Heart left ventricle (tissue), 16 donors: ENCODE measurements around the gene TAGAP. TPM values are rescaled to one million over a fixed set of nuclear protein-coding genes. Genes with fewer than 3 reads are reported as not detected.
A peak's percentile ranks its signal among the peaks of the same experiment; 100 is the strongest.

Experiments used
- ATAC-seq, 4 donors: fragments of 200-7000 bp; cut with Tn5 transposase; one replicate each; pipeline ENCODE4 v1.9.1; 2020 to 2022; ENCODE audit warnings: moderate library complexity in 4 of 4, mild to moderate bottlenecking in 3 of 4, moderate number of reproducible peaks in 1 of 4
- DNase-seq, 5 donors: peaks; one replicate each; pipeline ENCODE4 v3.0.0-alpha.2; 2020
- H3K27ac ChIP-seq, 12 donors: fragments of 200-600 bp; sonication (generic) in 4 of 12; one replicate each; pipeline versions ENCODE4 v1.5.0 to v1.8.0; 2016 to 2022; ENCODE audit warnings: mild to moderate bottlenecking in 2 of 12
- H3K27me3 ChIP-seq, 9 donors: fragments of 200-600 bp; sonication (generic) in 2 of 9; one replicate each; pipeline versions ENCODE4 v1.5.1 to v1.8.0; 2016 to 2022; ENCODE audit warnings: mild to moderate bottlenecking in 3 of 9
- H3K36me3 ChIP-seq, 9 donors: fragments of 200-600 bp; sonication (generic) in 2 of 9; one replicate each; pipeline versions ENCODE4 v1.5.0 to v1.8.0; 2018 to 2022; ENCODE audit warnings: mild to moderate bottlenecking in 2 of 9
- H3K4me1 ChIP-seq, 12 donors: fragments of 200-600 bp; sonication (generic) in 4 of 12; one replicate each; pipeline versions ENCODE4 v1.5.0 to v1.8.0; 2016 to 2022; ENCODE audit warnings: mild to moderate bottlenecking in 3 of 12
- H3K4me3 ChIP-seq, 12 donors: fragments of 200-600 bp; sonication (generic) in 4 of 12; one replicate each; pipeline versions ENCODE4 v1.5.0 to v1.8.0; 2017 to 2022; ENCODE audit warnings: mild to moderate bottlenecking in 9 of 12, moderate library complexity in 4 of 12
- H3K9me3 ChIP-seq, 12 donors: fragments of 200-600 bp; sonication (generic) in 4 of 12; one replicate each; pipeline versions ENCODE4 v1.5.0 to v1.8.0; 2016 to 2022; ENCODE audit warnings: mild to moderate bottlenecking in 1 of 12
- CTCF ChIP-seq, 12 donors: fragments of 200-600 bp; sonication (generic) in 4 of 12; IDR thresholded peaks; one replicate each; pipeline versions ENCODE4 v1.5.0 to v1.8.0; 2018 to 2022; ENCODE audit warnings: antibody characterized with exemption in 12 of 12, mild to moderate bottlenecking in 5 of 12
- POLR2A ChIP-seq, 2 donors: fragments of 450-650 bp; IDR thresholded peaks; one replicate each; pipeline ENCODE4 v1.6.1; 2017; ENCODE audit warnings: antibody characterized with exemption in 2 of 2, mild to moderate bottlenecking in 2 of 2, moderate library complexity in 2 of 2
- WGBS, 4 donors: extraction: QIAGEN DNeasy Blood & Tissue Kit in 2 of 4; methylation state at CpG; one replicate each; pipeline versions ENCODE4 v1.1.5 to v1.1.7; 2013 to 2018; 5-methylcytosine and 5-hydroxymethylcytosine counted together
- intact Hi-C, 10 donors: fragments of 100-400 bp; cut with DNase I; formaldehyde crosslinking; loops; one replicate each; pipeline versions ENCODE4 v1.11.1 to v1.14.2; 2022
- polyA plus RNA-seq, 2 donors: library from polyadenylated mRNA; stranded (reverse); fragments of 200-250 nt; gene quantifications; one replicate each; pipeline ENCODE4 v1.2.3, GENCODE V29; 2013
- total RNA-seq, 9 donors: library from RNA; depleted of rRNA in 2 of 9; stranded (reverse); fragments of >200 nt in 2 of 9; fragmentation: NEBNext Ultra II Directional in 3 of 9; extraction: Animal tissue kit (Norgen Biotek cat#: 25700) in 3 of 9; gene quantifications; one replicate each; pipeline versions ENCODE4 v1.1.0 to v1.2.4, GENCODE V29; 2016 to 2023
- donor health status: ischemic (EF 13 %, LVEDD 7.1; RV severe dilation, severe dysfunction).
- donor health status: healthy with polysubstance abuse.
- donor health status: DM: no; HTN: yes; CAD: no.
- donor health status: DM: no; HTN: no; CAD: no.
- donor health status: ischemic (EF 25% LVEDD 6.9; RV normal size, moderate dysfunction).
- donor health status: ischemic (EF 25% LVEDD 5.7; RV mildly dilated, moderate dysfunction).
- donor health status: healthy.
- donor health status: DM: yes; HTN: yes; CAD: no.
- donor health status: ischemic (EF 35%, LVEDD 5.7; RV mildly dilated, moderate dysfunction).
- donor health status: nonischemic (EF 11% LVEDD 7.7; RV severe dilation, severe dysfunction).
- donor health status: DM: yes; HTN: yes; CAD: no.
- donor health status: PGD.
- donor health status: ischemic (EF 29% LVEDD 5.4; RV normal size, mild dysfunction).
- donor health status: nonischemic (EF 23%, LVEDD 6.1; RV moderate dilation, normal function).

TAGAP gene
- total and polyA plus RNA-seq, 11 donors: 0.23 to 9.3 (median 1.3) TPM

DNA sequence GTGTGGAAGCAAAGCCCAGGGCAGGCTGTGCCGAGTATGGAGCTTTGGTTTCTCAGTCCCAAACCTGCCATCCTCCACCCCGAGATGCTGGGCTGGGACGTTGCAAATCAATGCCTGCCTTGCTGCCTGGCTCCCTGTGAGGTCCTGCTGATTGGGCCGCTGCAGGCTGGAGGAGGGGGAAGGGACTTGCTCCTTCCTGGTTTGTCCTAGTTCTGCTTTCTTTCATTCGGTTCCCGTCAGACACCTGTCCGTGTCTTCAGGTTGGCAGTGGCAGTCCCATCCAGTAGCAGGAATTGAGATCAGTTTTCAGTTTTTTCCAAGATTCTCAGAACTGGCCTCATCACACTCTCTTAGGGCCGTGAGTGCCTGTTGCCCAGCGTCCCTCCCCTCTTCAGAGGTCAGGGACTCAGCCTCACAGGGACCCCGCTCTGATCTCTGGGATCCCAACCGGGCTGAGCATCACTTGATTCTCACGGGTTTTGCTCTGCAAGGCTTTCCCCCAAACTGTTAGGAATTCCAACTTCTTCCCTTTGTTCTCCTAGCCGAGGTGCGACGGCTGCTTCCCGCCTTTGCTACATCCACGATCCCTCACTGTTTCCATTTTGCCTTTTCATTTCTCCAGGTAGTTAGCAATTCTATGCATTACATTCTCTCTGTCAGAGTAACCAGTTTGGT lies 24.2 kb upstream of the TAGAP start:
- peak in 1 of 5 donors; percentile 26 for DNase-seq
- ATAC-seq: no peak
- Histone ChIP-seq H3K4me3 (no peak overlapping the region), H3K4me1 (peaks cover 0 to 10% (median 0%) of the 10 kb centered on the region in 12 donors), H3K9me3 (no peaks in the 10 kb centered on the region), H3K27ac (no peak overlapping the region), H3K27me3 (peaks cover 0 to 38% (median 7%) of the 10 kb centered on the region in 9 donors), H3K36me3 (no peaks in the 10 kb centered on the region)
- TF ChIP-seq POLR2A (IDR thresholded peaks at IDR 0.05) (no peak), CTCF (IDR thresholded peaks at IDR 0.05) (no peak)
- 29 to 45% (median 38%) methylated on average over 17 of the region's 17 CpGs for WGBS, 4 donors
- intact Hi-C loops: no loop called here

GRCh38 chr6:159067334-159067733 lies 22.5 kb upstream of the TAGAP start:
- Histone ChIP-seq H3K4me3 (no peak overlapping the region), H3K36me3 (no peaks in the 10 kb centered on the region), H3K9me3 (no peaks in the 10 kb centered on the region), H3K27ac (no peak overlapping the region), H3K27me3 (peaks cover 0 to 38% (median 4%) of the 10 kb centered on the region in 9 donors), H3K4me1 (peaks cover 0 to 26% (median 0%) of the 10 kb centered on the region in 12 donors)
- no peak for TF ChIP-seq POLR2A (IDR thresholded peaks at IDR 0.05)
- TF ChIP-seq CTCF (IDR thresholded peaks at IDR 0.05): no peak
- ATAC-seq: peak in 1 of 4 donors; percentile 26
- DNase-seq: no peak
- intact Hi-C loops: no loop called here
- 88 to 89% (median 89%) methylated on average over 12 of the region's 12 CpGs for WGBS, 4 donors

- no peak overlapping the region for H3K4me3 ChIP-seq
- H3K36me3 ChIP-seq: no peaks in the 10 kb centered on the region
- intact Hi-C loops: no loop called here
- peaks cover 0 to 37% (median 2%) of the 10 kb centered on the region in 9 donors for H3K27me3 ChIP-seq
- no peak for ATAC-seq
- H3K4me1 ChIP-seq: peaks cover 0 to 33% (median 0%) of the 10 kb centered on the region in 12 donors
- DNase-seq: no peak
- no peak overlapping the region for H3K27ac ChIP-seq
- 66 to 77% (median 73%) methylated on average over 3 of the region's 3 CpGs for WGBS, 4 donors
- TF ChIP-seq CTCF (IDR thresholded peaks at IDR 0.05) (no peak), POLR2A (IDR thresholded peaks at IDR 0.05) (no peak)
- H3K9me3 ChIP-seq: no peaks in the 10 kb centered on the region
Observed at GRCh38 chr6:159066483-159066882, 21.7 kb upstream of the TAGAP start.

GRCh38 chr6:159065759-159066329 lies 21.1 kb upstream of the TAGAP start:
- intact Hi-C loops: no loop called here
- Histone ChIP-seq H3K27me3 (peaks cover 0 to 37% (median 2%) of the 10 kb centered on the region in 9 donors), H3K27ac (peak overlapping the region in 1 of 12 donors; percentile 9), H3K4me3 (no peak overlapping the region), H3K36me3 (no peaks in the 10 kb centered on the region), H3K4me1 (peaks cover 0 to 39% (median 0%) of the 10 kb centered on the region in 12 donors), H3K9me3 (no peaks in the 10 kb centered on the region)
- WGBS, 4 donors: 79 to 82% (median 81%) methylated on average over 3 of the region's 3 CpGs
- ATAC-seq: no peak
- DNase-seq: no peak
- TF ChIP-seq POLR2A (IDR thresholded peaks at IDR 0.05): no peak
- no peak for TF ChIP-seq CTCF (IDR thresholded peaks at IDR 0.05)
